Airway epithelial cell (primary cell): Measurements from ENCODE around the gene TMEM45B. TPM values are rescaled to one million over a fixed set of nuclear protein-coding genes. Genes with fewer than 3 reads are reported as not detected.

ENCODE experiments used
- total RNA-seq: library from RNA; depleted of rRNA; stranded (reverse); fragments of >200 nt; gene quantifications from 2 replicates; pipeline ENCODE4 v1.2.3, GENCODE V29; 2015

Gene TMEM45B
- 53.2 and 59.1 TPM in 2 replicates for total RNA-seq

DNA sequence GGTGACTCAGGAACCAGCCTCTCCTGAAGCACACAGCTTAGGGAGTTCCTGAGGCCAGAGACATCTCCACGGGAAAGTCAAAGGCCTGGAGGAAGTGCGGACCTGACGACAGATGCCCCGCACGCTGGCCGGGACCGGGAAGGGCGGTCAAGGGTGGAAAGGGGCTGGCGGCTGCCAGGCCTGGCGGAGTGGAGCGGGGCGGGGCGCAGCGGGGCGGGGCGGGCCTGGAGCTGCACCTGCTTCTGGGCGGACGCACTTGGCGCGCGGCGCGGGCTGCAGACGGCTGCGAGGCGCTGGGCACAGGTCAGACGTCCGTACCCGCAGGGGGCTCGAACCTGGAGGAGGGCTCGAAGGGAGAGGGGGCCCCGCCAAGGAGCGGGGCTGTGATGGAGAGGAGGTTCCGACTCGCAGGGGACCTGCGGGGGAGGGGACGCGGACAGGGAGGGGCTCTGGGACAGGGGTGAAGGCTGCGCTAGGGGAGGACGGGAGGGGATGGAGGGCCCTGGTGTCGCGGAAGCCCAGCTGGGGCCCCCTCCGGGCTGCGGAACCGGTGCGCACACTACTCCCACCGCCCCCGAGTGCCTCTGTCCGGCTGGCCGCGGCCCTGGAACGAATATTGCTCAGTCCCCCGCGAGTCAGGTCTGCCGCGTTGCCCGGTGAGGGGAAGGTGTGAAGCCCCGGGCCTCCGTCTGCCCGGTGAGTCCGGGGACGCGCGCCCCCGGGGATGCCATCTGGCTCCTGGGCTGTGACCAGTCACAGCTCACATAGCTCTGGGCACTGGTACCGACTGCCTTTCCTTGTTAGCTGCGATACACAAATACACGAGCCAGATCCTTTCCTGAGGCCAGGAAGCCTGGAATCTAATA is at the start of gene TMEM45B:
Gene TMEM45B, plus strand, starts transcription at position 253 of the 866 bp plus-strand sequence. CDS start 36,635 bp downstream, outside the sequence.

GRCh38 chr11:129895126-129896041 is 79.7 kb downstream of the TMEM45B start, which contains the start of gene NFRKB:
NFRKB (minus strand) TSS chr11:129895578; CDS start chr11:129892849, 2,729 bp downstream.

Other genes starting within 250 kb of the TMEM45B start
- 27.3 and 28.1 TPM in 2 replicates for gene NFRKB, start 79.7 kb downstream of the TMEM45B start, total RNA-seq
- 5.2 and 6.5 TPM in 2 replicates for gene PRDM10, start 187.0 kb downstream of the TMEM45B start, total RNA-seq